ENCODE results near the gene TNNT2.

DNA sequence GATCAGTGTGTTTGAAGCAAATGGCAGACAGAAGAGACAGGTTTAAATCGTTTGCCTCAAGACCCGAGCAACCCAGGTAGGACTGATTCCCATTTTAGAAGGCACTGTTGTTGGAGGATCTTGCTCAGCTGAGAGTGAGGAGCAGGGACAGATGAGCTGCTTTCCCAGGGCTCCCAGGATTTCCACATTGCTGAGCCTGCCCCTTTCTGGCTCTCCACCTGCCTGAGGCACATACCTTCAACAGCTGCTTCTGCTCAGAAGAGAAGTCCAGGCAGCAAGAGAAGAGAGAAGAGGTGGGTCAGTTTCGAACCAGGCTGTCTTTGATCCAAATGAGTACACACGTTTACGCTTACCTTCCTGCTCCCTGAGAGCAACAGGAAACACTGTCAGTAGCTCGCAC lies 5.7 kb downstream of the TNNT2 start:
- TF ChIP-seq, protein P1, sequence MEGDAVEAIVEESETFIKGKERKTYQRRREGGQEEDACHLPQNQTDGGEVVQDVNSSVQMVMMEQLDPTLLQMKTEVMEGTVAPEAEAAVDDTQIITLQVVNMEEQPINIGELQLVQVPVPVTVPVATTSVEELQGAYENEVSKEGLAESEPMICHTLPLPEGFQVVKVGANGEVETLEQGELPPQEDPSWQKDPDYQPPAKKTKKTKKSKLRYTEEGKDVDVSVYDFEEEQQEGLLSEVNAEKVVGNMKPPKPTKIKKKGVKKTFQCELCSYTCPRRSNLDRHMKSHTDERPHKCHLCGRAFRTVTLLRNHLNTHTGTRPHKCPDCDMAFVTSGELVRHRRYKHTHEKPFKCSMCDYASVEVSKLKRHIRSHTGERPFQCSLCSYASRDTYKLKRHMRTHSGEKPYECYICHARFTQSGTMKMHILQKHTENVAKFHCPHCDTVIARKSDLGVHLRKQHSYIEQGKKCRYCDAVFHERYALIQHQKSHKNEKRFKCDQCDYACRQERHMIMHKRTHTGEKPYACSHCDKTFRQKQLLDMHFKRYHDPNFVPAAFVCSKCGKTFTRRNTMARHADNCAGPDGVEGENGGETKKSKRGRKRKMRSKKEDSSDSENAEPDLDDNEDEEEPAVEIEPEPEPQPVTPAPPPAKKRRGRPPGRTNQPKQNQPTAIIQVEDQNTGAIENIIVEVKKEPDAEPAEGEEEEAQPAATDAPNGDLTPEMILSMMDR (IDR thresholded peaks at IDR 0.05; ENCODE audit: low read depth, low read length) = no peak
- no peak for TF ChIP-seq EZH2phosphoT487 (IDR thresholded peaks at IDR 0.05; ENCODE audit: low read depth)

All from OCI-LY3 (cell line).